B cell (primary cell): ENCODE data around the gene CORO1C. TPM values are rescaled to one million over a fixed set of nuclear protein-coding genes. Genes with fewer than 3 reads are reported as not detected.

Source experiments
- ATAC-seq: fragments of 200-7000 bp; cut with Tn5 transposase; one replicate; pipeline ENCODE4 v1.10.0; 2021; ENCODE audit warnings: low read depth, mild to moderate bottlenecking, moderate number of reproducible peaks, moderate library complexity
- CTCF ChIA-PET: fragments of 350-600 bp; sonication (Branson Sonifier 250); formaldehyde crosslinking; loops from one replicate; lab custom pipeline; 2021; ENCODE audit warnings: antibody characterized with exemption, inconsistent platforms; lab: Charles Lee
- POLR2A ChIA-PET: fragments of 350-600 bp; sonication (Branson Sonifier 250); formaldehyde crosslinking; loops from one replicate; lab custom pipeline; 2021; ENCODE audit warnings: antibody characterized with exemption; lab: Charles Lee
- DNase-seq: peaks from one replicate; pipeline ENCODE4 v3.0.0; 2013
- H2AFZ ChIP-seq: 2 replicates; pipeline ENCODE4 v1.6.1; 2012; ENCODE audit warnings: mild to moderate bottlenecking, low read depth, low read length; ENCODE audit not compliant: insufficient read depth, poor library complexity, severe bottlenecking
- H3K27ac ChIP-seq, 2 donors: 1 replicate in 1 of 2; 2 replicates in 1 of 2; pipeline ENCODE4 v1.5.1; 2012 to 2013; ENCODE audit warnings: low read length in 2 of 2, mild to moderate bottlenecking in 2 of 2, moderate library complexity in 1 of 2
- H3K27me3 ChIP-seq, 4 experiments: fragments of 200-600 bp in 1 of 4; sonication (generic) in 1 of 4; replicated peaks in 1 of 4; 1 replicate in 2 of 4; 2 replicates in 2 of 4; pipeline versions ENCODE4 v1.6.1 to v1.7.0; 2013 to 2016; ENCODE audit warnings: low read length in 3 of 4, mild to moderate bottlenecking in 2 of 4, mixed read lengths in 1 of 4, moderate library complexity in 1 of 4; ENCODE audit not compliant: insufficient read depth in 4 of 4, control insufficient read depth in 3 of 4; ENCODE audit errors: control extremely low read depth in 1 of 4
- H3K36me3 ChIP-seq, 2 experiments: replicated peaks in 1 of 2; 1 replicate in 1 of 2; 2 replicates in 1 of 2; pipeline versions ENCODE4 v1.6.1 to v1.7.1; 2013; ENCODE audit warnings: low read length in 1 of 2; ENCODE audit not compliant: insufficient read depth in 2 of 2, control insufficient read depth in 1 of 2; ENCODE audit errors: control extremely low read depth in 1 of 2, extremely low read depth in 1 of 2
- H3K4me1 ChIP-seq, 2 donors: fragments of 200-600 bp in 1 of 2; sonication (generic) in 1 of 2; 1 replicate in 1 of 2; 2 replicates in 1 of 2; pipeline versions ENCODE4 v1.5.1 to v1.6.1; 2013 to 2017; ENCODE audit warnings: low read length in 2 of 2; ENCODE audit not compliant: control insufficient read depth in 2 of 2, insufficient read depth in 2 of 2
- H3K4me2 ChIP-seq: replicated peaks from 2 replicates; pipeline ENCODE3; 2012; ENCODE audit warnings: mild to moderate bottlenecking, low read depth, low read length; ENCODE audit not compliant: poor library complexity, severe bottlenecking
- H3K4me3 ChIP-seq, 5 experiments: fragments of 200-600 bp in 1 of 5; sonication (generic) in 1 of 5; 1 replicate in 3 of 5; 2 replicates in 2 of 5; pipeline versions ENCODE4 v1.5.1 to v1.7.0; 2011 to 2016; ENCODE audit warnings: low read length in 4 of 5, mild to moderate bottlenecking in 4 of 5, low read depth in 2 of 5, control low read depth in 1 of 5, moderate library complexity in 1 of 5; ENCODE audit not compliant: insufficient read depth in 1 of 5; ENCODE audit errors: control extremely low read depth in 1 of 5, extremely low read depth in 1 of 5
- H3K79me2 ChIP-seq: fragments of 200-600 bp; sonication (generic); one replicate; pipeline ENCODE4 v1.6.0; 2016; ENCODE audit warnings: low read length; ENCODE audit not compliant: control insufficient read depth, insufficient read depth
- H3K9ac ChIP-seq: fragments of 200-600 bp; sonication (generic); 2 replicates; pipeline ENCODE4 v1.6.1; 2017; ENCODE audit warnings: mild to moderate bottlenecking, low read length, moderate library complexity
- H3K9me3 ChIP-seq, 3 donors: one replicate each; pipeline versions ENCODE4 v1.6.1 to v1.7.1; 2013; ENCODE audit warnings: low read length in 2 of 3; ENCODE audit not compliant: control insufficient read depth in 2 of 3, insufficient read depth in 1 of 3; ENCODE audit errors: control extremely low read depth in 1 of 3
- H4K20me1 ChIP-seq: 2 replicates; pipeline ENCODE4 v1.6.0; 2012; ENCODE audit warnings: mild to moderate bottlenecking, low read length; ENCODE audit not compliant: insufficient read depth, control insufficient read depth, poor library complexity, severe bottlenecking
- H3K27ac Mint-ChIP-seq: one replicate; pipeline ENCODE4 v1.8.0; 2021; ENCODE audit warnings: mixed read lengths
- H3K27me3 Mint-ChIP-seq: one replicate; pipeline ENCODE4 v1.8.0; 2021; ENCODE audit warnings: mixed read lengths
- H3K4me1 Mint-ChIP-seq: one replicate; pipeline ENCODE4 v1.8.0; 2021; ENCODE audit warnings: mixed read lengths
- H3K4me3 Mint-ChIP-seq: one replicate; pipeline ENCODE4 v1.8.0; 2021; ENCODE audit warnings: mixed read lengths
- H3K9me3 Mint-ChIP-seq: one replicate; pipeline ENCODE4 v1.8.0; 2022; ENCODE audit warnings: mixed read lengths; ENCODE audit not compliant: insufficient read depth
- CTCF ChIP-seq: fragments of 200-600 bp; IDR thresholded peaks from one replicate; pipeline ENCODE4 v1.8.0; 2022; ENCODE audit warnings: antibody characterized with exemption, mild to moderate bottlenecking
- EZH2 ChIP-seq: IDR thresholded peaks from 2 replicates; pipeline ENCODE4 v1.6.1; 2012; ENCODE audit warnings: borderline replicate concordance, low read depth, mild to moderate bottlenecking, moderate library complexity, low read length; ENCODE audit not compliant: insufficient read depth, poor library complexity, severe bottlenecking
- WGBS: methylation state at CpG from one replicate; pipeline ENCODE4 v1.1.5; 2013; ENCODE audit warnings: missing lambda C conversion rate; ENCODE audit not compliant: insufficient coverage; 5-methylcytosine and 5-hydroxymethylcytosine counted together
- intact Hi-C: fragments of 100-400 bp; cut with micrococcal nuclease; formaldehyde crosslinking; loops from one replicate; pipeline ENCODE4 v1.10.0; 2022
- polyA plus RNA-seq: library from polyadenylated mRNA; depleted of rRNA; stranded (reverse); fragments of >200 nt; gene quantifications from 2 replicates; pipeline ENCODE4 v1.2.3, GENCODE V29; 2012
- total RNA-seq, 2 donors: library from RNA; stranded (reverse); fragments of 120-200 nt in 1 of 2; gene quantifications; 1 replicate in 1 of 2; 2 replicates in 1 of 2; pipeline versions ENCODE4 v1.2.3 to v1.2.4, GENCODE V29; 2013 to 2022

CORO1C gene
- total and polyA plus RNA-seq, 2 donors (not counting 1 experiment from before 2014, with no cell fraction given): 19.2 to 68.0 TPM

- H3K9me3 Mint-ChIP-seq: no peaks in the 10 kb centered on the region
- Histone ChIP-seq H3K36me3 (peaks cover 12 to 54% of the 10 kb centered on the region in 2 experiments), H3K9ac (no peak overlapping the region), H3K27ac (peak overlapping the region in 1 of 2 donors; percentile 95), H3K79me2 (peaks cover 7% of the 10 kb centered on the region), H3K27me3 (no peaks in the 10 kb centered on the region), H2AFZ (no peak overlapping the region), H3K4me1 (peaks cover 48 to 53% of the 10 kb centered on the region in 2 donors), H3K9me3 (no peaks in the 10 kb centered on the region), H3K4me2 (no peak overlapping the region), H3K4me3 (no peak overlapping the region), H4K20me1 (no peaks in the 10 kb centered on the region)
- intact Hi-C loops: no loop called here
- CTCF ChIA-PET: interaction anchor here (0.6 to 10.3 kb wide), 5 partner anchors 9 to 74 kb away, joined by 3 to 133 read pairs (median 5); partner anchors contain the start of gene SELPLG
- no peaks in the 10 kb centered on the region for H3K27me3 Mint-ChIP-seq
- H3K4me1 Mint-ChIP-seq: peaks cover 81% of the 10 kb centered on the region
- ATAC-seq: no peak
- peak overlapping the region; percentile 78 for H3K27ac Mint-ChIP-seq
- no peak overlapping the region for H3K4me3 Mint-ChIP-seq
- POLR2A ChIA-PET: interaction anchor here (1.5 kb wide), 1 partner anchor 11 kb away, joined by 3 read pairs; no protein-coding TSS in a partner anchor
- no peak for TF ChIP-seq EZH2
- TF ChIP-seq CTCF: no peak
- no peak for DNase-seq
- WGBS: 89% methylated on average over 10 of the region's 18 CpGs
Observed at GRCh38 chr12:108643941-108644810, 87.1 kb downstream of the CORO1C start.
